SK-N-SH (cell line): ENCODE measurements around the gene COX15. TPM values are rescaled to one million over a fixed set of nuclear protein-coding genes. Genes with fewer than 3 reads are reported as not detected.
A peak's percentile ranks its signal among the peaks of the same experiment; 100 is the strongest.

Experiments used
- CTCF ChIA-PET: fragments of 300-600, 350-600 bp; formaldehyde crosslinking; extraction: SDS; loops from one replicate; lab custom pipeline; 2021; lab: Yijun Ruan, JAX
- POLR2A ChIA-PET: fragments of 350-600 bp; sonication (Branson Sonifier 250); formaldehyde crosslinking; extraction: SDS; loops from one replicate; lab custom pipeline; 2020; ENCODE audit warnings: antibody characterized with exemption, inconsistent platforms; lab: Yijun Ruan, JAX
- DNase-seq: peaks from one replicate; pipeline ENCODE4 v3.0.0; 2012
- H2AFZ ChIP-seq: fragments of 200-600 bp; sonication (generic); 2 replicates; pipeline ENCODE4 v1.8.1; 2016; ENCODE audit warnings: antibody characterized with exemption, mild to moderate bottlenecking, low read depth
- H3F3A ChIP-seq: fragments of 200-600 bp; sonication (generic); replicated peaks from 2 replicates; pipeline ENCODE3; 2016; ENCODE audit warnings: antibody characterized with exemption, mild to moderate bottlenecking; ENCODE audit not compliant: insufficient read depth
- H3K27ac ChIP-seq, 2 experiments: fragments of 200-500 bp in 1 of 2; fragments of 200-600 bp in 1 of 2; sonication (Bioruptor generic) in 1 of 2; sonication (generic), shearing (Covaris generic) in 1 of 2; 2 replicates each; pipeline versions ENCODE4 v1.5.1 to v1.6.1; 2014 to 2016; ENCODE audit warnings: low read depth in 2 of 2, inconsistent platforms in 1 of 2, low read length in 1 of 2, mild to moderate bottlenecking in 1 of 2, mixed read lengths in 1 of 2
- H3K27me3 ChIP-seq: fragments of 200-600 bp; sonication (generic), shearing (Covaris generic); 2 replicates; pipeline ENCODE4 v1.6.1; 2016; ENCODE audit warnings: mixed run types; ENCODE audit not compliant: insufficient read depth
- H3K36me3 ChIP-seq, 2 experiments: fragments of 200-500 bp in 1 of 2; fragments of 200-600 bp in 1 of 2; sonication (Bioruptor generic) in 1 of 2; sonication (generic) in 1 of 2; replicated peaks in 1 of 2; 2 replicates each; pipeline versions ENCODE3 to v1.5.1; 2014 to 2016; ENCODE audit warnings: low read length in 1 of 2, mild to moderate bottlenecking in 1 of 2; ENCODE audit not compliant: insufficient read depth in 2 of 2, control insufficient read depth in 1 of 2
- H3K4me1 ChIP-seq, 2 experiments: fragments of 200-500 bp in 1 of 2; fragments of 200-600 bp in 1 of 2; sonication (Bioruptor generic) in 1 of 2; sonication (generic), shearing (Covaris generic) in 1 of 2; 2 replicates each; pipeline versions ENCODE4 v1.5.1 to v1.6.1; 2014 to 2016; ENCODE audit warnings: low read depth in 1 of 2, low read length in 1 of 2, mixed run types in 1 of 2; ENCODE audit not compliant: insufficient read depth in 2 of 2, control insufficient read depth in 1 of 2
- H3K4me2 ChIP-seq: fragments of 200-600 bp; sonication (generic), shearing (Covaris generic); 2 replicates; pipeline ENCODE4 v1.6.1; 2017; ENCODE audit warnings: mixed run types
- H3K4me3 ChIP-seq, 2 experiments: fragments of 200-500 bp in 1 of 2; fragments of 200-600 bp in 1 of 2; sonication (Bioruptor generic) in 1 of 2; sonication (generic), shearing (Covaris generic) in 1 of 2; 2 replicates each; pipeline versions ENCODE4 v1.5.1 to v1.8.1; 2014 to 2016; ENCODE audit warnings: low read depth in 2 of 2, inconsistent platforms in 1 of 2, low read length in 1 of 2, mild to moderate bottlenecking in 1 of 2, mixed read lengths in 1 of 2, moderate library complexity in 1 of 2
- H3K79me2 ChIP-seq: fragments of 200-600 bp; sonication (generic); 2 replicates; pipeline ENCODE4 v1.8.1; 2017; ENCODE audit warnings: mild to moderate bottlenecking; ENCODE audit not compliant: insufficient read depth
- H3K9ac ChIP-seq: fragments of 200-600 bp; sonication (generic); 2 replicates; pipeline ENCODE4 v1.6.1; 2017; ENCODE audit warnings: mixed run types
- H3K9me2 ChIP-seq: fragments of 200-600 bp; sonication (generic); 2 replicates; pipeline ENCODE4 v1.6.1; 2017; ENCODE audit warnings: mixed run types
- H3K9me3 ChIP-seq: fragments of 200-600 bp; sonication (generic); 2 replicates; pipeline ENCODE4 v1.6.1; 2017; ENCODE audit warnings: mixed run types, mild to moderate bottlenecking, moderate library complexity
- H4K20me1 ChIP-seq: fragments of 200-600 bp; sonication (generic); 2 replicates; pipeline ENCODE4 v1.6.1; 2017; ENCODE audit warnings: mild to moderate bottlenecking, mixed run types; ENCODE audit not compliant: insufficient read depth
- EZH2phosphoT487 ChIP-seq: fragments of 200-600 bp; sonication (generic); IDR thresholded peaks from 2 replicates; pipeline ENCODE4 v1.6.1; 2017; ENCODE audit warnings: low read depth, mixed run types, mild to moderate bottlenecking, antibody characterized with exemption, moderate library complexity, borderline replicate concordance
- FOXJ3 ChIP-seq: sonication (generic); formaldehyde crosslinking; IDR thresholded peaks from 2 replicates; pipeline ENCODE4 v1.5.1; 2020; ENCODE audit warnings: mild to moderate bottlenecking, missing genetic modification reagents
- FOXM1 ChIP-seq: IDR thresholded peaks from 2 replicates; pipeline ENCODE4 v1.4.0; 2012; ENCODE audit warnings: low read depth, mild to moderate bottlenecking
- GATA2 ChIP-seq: sonication (generic); formaldehyde crosslinking; IDR thresholded peaks from 2 replicates; pipeline ENCODE4 v1.5.0; 2020; ENCODE audit warnings: mild to moderate bottlenecking, missing genetic modification reagents
- MAX ChIP-seq: IDR thresholded peaks from 2 replicates; pipeline ENCODE4 v1.4.0; 2012; ENCODE audit warnings: low read depth
- NFIC ChIP-seq: IDR thresholded peaks from 2 replicates; pipeline ENCODE4 v1.4.0; 2012; ENCODE audit warnings: borderline replicate concordance
- REST ChIP-seq: IDR thresholded peaks from 2 replicates; pipeline ENCODE4 v1.6.1; 2012; ENCODE audit warnings: mild to moderate bottlenecking, low read depth, low read length, moderate library complexity
- USF2 ChIP-seq: fragments of 150-350 bp; IDR thresholded peaks from 2 replicates; pipeline ENCODE4 v1.6.1; 2017; ENCODE audit warnings: antibody characterized with exemption, low read length, low read depth, borderline replicate concordance
- YY1 ChIP-seq: IDR thresholded peaks from 2 replicates; pipeline ENCODE4 v1.4.0; 2012; ENCODE audit warnings: low read depth, mild to moderate bottlenecking
- ZBTB33 ChIP-seq: IDR thresholded peaks from 2 replicates; pipeline ENCODE4 v1.4.0; 2012; ENCODE audit warnings: low read depth, borderline replicate concordance
- WGBS: methylation state at CpG from one replicate; pipeline ENCODE4 v1.1.6; 2017; ENCODE audit warnings: low lambda C conversion rate; 5-methylcytosine and 5-hydroxymethylcytosine counted together
- polyA plus RNA-seq, 3 experiments: library from polyadenylated mRNA; depleted of rRNA; stranded (reverse); fragments of >200 nt; gene quantifications; 2 replicates each; pipeline ENCODE4 v1.2.3, GENCODE V29; 2012

COX15 gene
- polyA plus RNA-seq, 1 of the 3 experiments (the other 2 are of a cell fraction): 20.4 TPM

GRCh38 chr10:99775850-99776249 lies 43.9 kb upstream of the COX15 start (continued):
- 0 out of 2 replicates have a peak, but pooled peaks have one; percentile 38 for TF ChIP-seq MAX

- 64% methylated on average over 4 of the region's 4 CpGs for WGBS
- CTCF ChIA-PET: interaction anchor here (0.6 to 0.9 kb wide), 2 partner anchors 326 to 1024 kb away, joined by 3 read pairs; no protein-coding TSS in a partner anchor
- no peak overlapping the region for H3K4me3 ChIP-seq
Observed at GRCh38 chr10:99770408-99771045, 38.6 kb upstream of the COX15 start.

GRCh38 chr10:99769706-99770105 lies 37.8 kb upstream of the COX15 start:
- Histone ChIP-seq H4K20me1 (no peaks in the 10 kb centered on the region), H3K36me3 (no peaks in the 10 kb centered on the region), H2AFZ (no peak overlapping the region), H3K9me2 (no peaks in the 10 kb centered on the region), H3K27me3 (no peaks in the 10 kb centered on the region), H3K27ac (no peak overlapping the region), H3F3A (peaks cover 17% of the 10 kb centered on the region), H3K4me2 (no peak overlapping the region), H3K4me1 (no peaks in the 10 kb centered on the region), H3K9me3 (no peaks in the 10 kb centered on the region), H3K79me2 (no peaks in the 10 kb centered on the region), H3K4me3 (no peak overlapping the region), H3K9ac (no peak overlapping the region)
- DNase-seq: no peak
- CTCF ChIA-PET: no interaction called here
- TF ChIP-seq GATA2: no peak
- no peak for TF ChIP-seq YY1
- no peak for TF ChIP-seq EZH2phosphoT487
- TF ChIP-seq FOXJ3 (CRISPR knock-in tag): no peak
- no peak for TF ChIP-seq REST
- TF ChIP-seq NFIC: no peak
- TF ChIP-seq USF2: no peak
- TF ChIP-seq MAX: no peak
- no peak for TF ChIP-seq FOXM1
- WGBS: 84% methylated on average over 5 of the region's 5 CpGs
- POLR2A ChIA-PET: no interaction called here

More at GRCh38 chr10:99770408-99771045, 38.6 kb upstream of the COX15 start:
- Histone ChIP-seq H3K27me3 (no peaks in the 10 kb centered on the region), H3K9ac (no peak overlapping the region), H3F3A (peaks cover 22% of the 10 kb centered on the region), H3K36me3 (no peaks in the 10 kb centered on the region), H4K20me1 (no peaks in the 10 kb centered on the region), H3K27ac (no peak overlapping the region), H3K4me2 (no peak overlapping the region), H2AFZ (no peak overlapping the region), H3K9me2 (no peaks in the 10 kb centered on the region), H3K9me3 (no peaks in the 10 kb centered on the region), H3K79me2 (no peaks in the 10 kb centered on the region), H3K4me1 (peaks cover 0 to 2% of the 10 kb centered on the region in 2 experiments; a peak in 1 of 4 replicates)
- POLR2A ChIA-PET: no interaction called here
- DNase-seq: no peak
- TF ChIP-seq YY1 (no peak), NFIC (no peak), ZBTB33 (no peak)
